ACC112 (cell line): Measurements from ENCODE around the gene SDHA.

Experiments used
- H2AFZ ChIP-seq: fragments of 200-600 bp; sonication (generic); one replicate; pipeline ENCODE4 v1.6.0; 2017; ENCODE audit warnings: antibody characterized with exemption, low read length; ENCODE audit not compliant: unreplicated experiment
- H3K27ac ChIP-seq: fragments of 200-600 bp; sonication (generic); 2 replicates; pipeline ENCODE4 v1.5.1; 2014; ENCODE audit warnings: low read depth, mild to moderate bottlenecking, antibody characterized with exemption, low read length, moderate library complexity
- H3K27me3 ChIP-seq: fragments of 200-600 bp; sonication (generic); 2 replicates; pipeline ENCODE4 v1.6.1; 2014; ENCODE audit warnings: mild to moderate bottlenecking, antibody characterized with exemption, low read length, moderate library complexity, mixed read lengths; ENCODE audit not compliant: insufficient read depth
- H3K36me3 ChIP-seq: fragments of 200-600 bp; sonication (generic); 2 replicates; pipeline ENCODE4 v1.6.1; 2016; ENCODE audit warnings: mild to moderate bottlenecking, antibody characterized with exemption, low read length, moderate library complexity, mixed read lengths; ENCODE audit not compliant: insufficient read depth
- H3K4me1 ChIP-seq: fragments of 200-600 bp; sonication (generic); one replicate; pipeline ENCODE4 v1.6.1; 2016; ENCODE audit warnings: low read length, mixed read lengths; ENCODE audit not compliant: insufficient read depth, unreplicated experiment, control insufficient read depth
- H3K4me3 ChIP-seq: fragments of 200-600 bp; sonication (generic); 2 replicates; pipeline ENCODE4 v1.5.1; 2014; ENCODE audit warnings: mild to moderate bottlenecking, low read depth, low read length
- H3K79me2 ChIP-seq: fragments of 200-600 bp; sonication (generic); one replicate; pipeline ENCODE4 v1.6.0; 2016; ENCODE audit warnings: low read length; ENCODE audit not compliant: control insufficient read depth, unreplicated experiment, insufficient read depth

SDHA gene

DNA sequence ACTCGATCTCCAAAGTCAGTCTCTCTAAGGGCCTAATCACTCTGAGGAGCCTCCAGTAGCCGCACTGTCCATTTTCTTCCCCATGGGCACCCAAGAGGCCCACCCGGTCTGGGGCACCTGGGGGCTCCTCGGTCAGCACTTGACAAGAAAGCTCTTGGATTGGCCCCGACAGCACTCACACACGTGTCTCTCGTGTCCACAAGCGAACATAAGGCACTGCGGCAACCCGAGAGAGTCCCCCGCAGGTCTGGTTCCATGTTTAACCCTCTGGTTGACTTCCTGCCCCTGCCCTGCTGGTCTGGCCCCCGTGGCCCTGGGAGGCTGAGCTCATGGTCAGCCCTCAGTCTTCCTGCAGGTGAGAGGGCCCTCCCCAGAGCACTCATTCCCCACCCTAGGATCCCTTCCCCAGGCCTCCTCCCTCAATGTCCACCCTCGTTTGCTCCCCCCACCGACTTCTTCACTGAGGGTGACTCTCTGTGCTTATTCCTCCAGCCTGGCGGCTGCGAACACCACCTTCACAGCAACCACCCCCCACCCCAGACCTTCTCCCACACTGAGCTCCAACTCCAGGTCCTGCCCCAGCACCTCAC lies 43.1 kb upstream of the SDHA start:
- no peaks in the 10 kb centered on the region for H3K79me2 ChIP-seq
- no peak overlapping the region for H3K27ac ChIP-seq
- no peak overlapping the region for H3K4me3 ChIP-seq
- no peaks in the 10 kb centered on the region for H3K36me3 ChIP-seq
- peaks cover 35% of the 10 kb centered on the region for H3K27me3 ChIP-seq
- H3K4me1 ChIP-seq, result no peaks in the 10 kb centered on the region
- no peak overlapping the region for H2AFZ ChIP-seq

GRCh38 chr5:176296-176823 lies 41.8 kb upstream of the SDHA start:
- Histone ChIP-seq H3K4me1 (no peaks in the 10 kb centered on the region), H3K36me3 (no peaks in the 10 kb centered on the region), H2AFZ (no peak overlapping the region), H3K4me3 (no peak overlapping the region), H3K79me2 (no peaks in the 10 kb centered on the region), H3K27ac (no peak overlapping the region), H3K27me3 (peaks cover 40% of the 10 kb centered on the region)

DNA sequence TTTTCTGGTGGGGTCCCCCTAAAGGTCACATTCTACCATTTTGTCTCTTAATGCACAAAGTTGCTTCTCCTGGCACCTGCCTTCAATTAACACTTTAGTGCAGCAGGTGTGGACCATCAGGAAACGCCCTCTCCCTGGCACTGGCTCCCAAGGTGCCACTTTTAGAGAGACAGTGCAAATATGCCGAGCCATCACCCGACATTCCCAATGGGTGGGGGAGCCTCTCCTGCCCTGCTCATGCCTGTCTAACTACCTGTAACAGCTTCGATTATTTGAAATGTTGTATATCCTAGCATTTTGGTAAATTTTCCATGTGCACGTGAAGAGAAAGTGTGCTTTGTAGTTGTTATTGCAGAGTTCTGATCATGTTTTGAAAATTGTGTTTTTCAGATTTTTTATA lies 40.0 kb upstream of the SDHA start:
- H3K27me3 ChIP-seq, result peaks cover 39% of the 10 kb centered on the region
- H3K27ac ChIP-seq, result no peak overlapping the region
- no peak overlapping the region for H2AFZ ChIP-seq
- no peak overlapping the region for H3K4me3 ChIP-seq
- H3K79me2 ChIP-seq, result no peaks in the 10 kb centered on the region
- no peaks in the 10 kb centered on the region for H3K4me1 ChIP-seq
- H3K36me3 ChIP-seq, result no peaks in the 10 kb centered on the region

DNA sequence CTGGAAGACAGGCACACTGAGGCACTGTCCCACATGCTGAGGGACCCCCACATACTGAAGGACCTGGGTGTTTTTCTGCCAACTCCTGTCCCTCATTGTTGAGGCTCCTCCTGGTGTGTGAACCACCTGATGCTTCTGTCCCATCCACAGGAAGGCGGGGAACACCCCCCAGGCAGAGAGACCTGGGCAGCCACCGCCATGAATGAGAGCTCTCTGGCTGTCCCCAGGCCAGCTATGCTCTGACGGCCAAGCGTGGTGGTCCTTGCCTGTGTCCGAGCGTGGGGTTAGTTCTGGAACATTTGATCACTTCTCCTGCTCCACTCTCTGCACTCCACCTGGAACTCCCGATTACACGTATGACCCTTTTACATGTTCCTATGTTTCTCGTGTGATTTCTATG lies 38.7 kb upstream of the SDHA start:
- Histone ChIP-seq H3K4me3 (no peak overlapping the region), H3K36me3 (no peaks in the 10 kb centered on the region), H3K79me2 (no peaks in the 10 kb centered on the region), H3K4me1 (no peaks in the 10 kb centered on the region), H3K27ac (no peak overlapping the region), H2AFZ (no peak overlapping the region), H3K27me3 (peaks cover 31% of the 10 kb centered on the region)

DNA sequence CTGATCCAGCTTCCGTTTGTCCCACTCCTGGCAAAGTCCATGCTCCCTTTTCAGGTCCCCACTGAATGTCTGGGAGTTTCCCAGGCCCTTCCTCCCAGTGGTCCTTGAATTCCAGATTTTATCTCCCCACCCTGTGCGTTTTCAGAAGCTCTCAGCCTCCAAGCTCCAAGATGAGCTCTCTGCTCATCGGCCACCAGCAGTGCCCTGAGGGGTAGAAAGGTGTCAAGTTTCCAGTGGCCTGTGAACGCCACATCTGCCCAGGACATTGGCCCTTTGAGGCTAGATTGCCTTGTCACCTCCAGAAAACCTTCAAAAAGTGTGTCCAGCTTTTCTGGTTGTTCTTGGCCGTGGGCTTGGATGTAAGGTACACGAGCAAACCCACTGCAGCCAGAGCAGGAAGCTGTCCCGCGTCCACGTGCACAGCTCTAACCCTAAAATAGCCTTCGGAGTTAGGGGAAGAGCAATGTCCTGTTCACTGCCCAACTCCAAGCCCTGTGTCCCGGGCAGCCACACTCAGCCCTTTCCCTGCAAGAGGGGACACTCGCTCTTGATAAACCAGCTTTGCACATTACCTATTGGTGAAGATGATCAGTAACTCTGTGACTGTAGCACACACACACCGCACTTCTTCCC lies 37.7 kb upstream of the SDHA start:
- Histone ChIP-seq H3K27me3 (peaks cover 31% of the 10 kb centered on the region), H3K27ac (no peak overlapping the region), H2AFZ (no peak overlapping the region)

DNA sequence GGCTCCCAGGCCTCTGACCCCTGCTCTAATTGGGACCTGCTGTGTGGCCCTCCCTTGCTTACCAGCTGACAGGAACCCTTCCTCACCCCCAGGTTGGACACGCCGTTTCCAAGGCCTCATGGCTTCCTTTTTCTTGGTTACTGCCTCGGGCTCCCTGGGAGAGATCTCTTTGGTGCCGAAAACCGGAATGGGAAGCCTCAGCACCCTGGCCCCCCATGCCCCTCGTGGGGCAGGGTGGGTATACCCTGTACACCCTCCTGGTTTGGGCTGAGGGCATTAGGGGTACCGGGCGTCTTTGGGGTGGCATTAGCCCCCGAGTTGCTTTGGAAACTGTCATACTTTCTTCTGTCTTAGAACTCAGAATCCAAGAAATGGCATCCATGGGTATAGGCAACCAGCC lies 37.0 kb upstream of the SDHA start:
- no peak overlapping the region for H2AFZ ChIP-seq
- peaks cover 31% of the 10 kb centered on the region for H3K27me3 ChIP-seq
- H3K36me3 ChIP-seq, result no peaks in the 10 kb centered on the region
- no peak overlapping the region for H3K27ac ChIP-seq
- H3K4me3 ChIP-seq, result no peak overlapping the region
- no peaks in the 10 kb centered on the region for H3K4me1 ChIP-seq
- H3K79me2 ChIP-seq, result no peaks in the 10 kb centered on the region

More for the DNA sequence above, 37.7 kb upstream of the SDHA start:
- no peaks in the 10 kb centered on the region for H3K79me2 ChIP-seq
- no peaks in the 10 kb centered on the region for H3K4me1 ChIP-seq
- H3K36me3 ChIP-seq, result no peaks in the 10 kb centered on the region
- no peak overlapping the region for H3K4me3 ChIP-seq

GRCh38 chr5:181566-181965 lies 36.6 kb upstream of the SDHA start:
- Histone ChIP-seq H3K79me2 (no peaks in the 10 kb centered on the region), H3K27me3 (peaks cover 31% of the 10 kb centered on the region), H3K36me3 (no peaks in the 10 kb centered on the region), H3K27ac (no peak overlapping the region), H3K4me1 (no peaks in the 10 kb centered on the region), H2AFZ (no peak overlapping the region), H3K4me3 (no peak overlapping the region)

- Histone ChIP-seq H2AFZ (no peak overlapping the region), H3K4me1 (no peaks in the 10 kb centered on the region), H3K27me3 (peaks cover 28% of the 10 kb centered on the region), H3K79me2 (no peaks in the 10 kb centered on the region), H3K36me3 (no peaks in the 10 kb centered on the region), H3K4me3 (no peak overlapping the region), H3K27ac (no peak overlapping the region)
These were observed 36.0 kb upstream of the SDHA start for GRCh38 chr5:182126-182525.

DNA sequence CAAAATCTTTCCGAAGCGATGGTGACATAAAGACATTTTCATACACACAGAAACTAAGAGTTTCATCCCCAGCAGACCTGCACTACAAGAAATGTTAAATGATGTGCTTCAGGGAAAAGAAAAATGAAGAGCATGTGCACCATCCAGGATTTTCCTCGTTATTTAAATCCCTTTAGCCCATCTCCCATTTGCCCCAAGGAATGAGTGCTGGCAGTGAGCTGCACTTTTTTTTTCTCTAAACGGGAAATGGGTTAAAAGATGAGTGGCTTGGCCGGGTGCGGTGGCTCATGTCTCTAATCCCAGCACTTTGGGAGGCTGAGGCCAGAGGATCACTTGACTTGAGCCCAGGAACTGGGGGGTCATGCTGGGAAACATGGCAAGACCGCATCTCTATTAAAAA lies 33.6 kb upstream of the SDHA start:
- no peak overlapping the region for H3K4me3 ChIP-seq
- H3K79me2 ChIP-seq, result no peaks in the 10 kb centered on the region
- peaks cover 3% of the 10 kb centered on the region for H3K4me1 ChIP-seq
- H3K27ac ChIP-seq, result no peak overlapping the region
- no peak overlapping the region for H2AFZ ChIP-seq
- no peaks in the 10 kb centered on the region for H3K36me3 ChIP-seq
- peaks cover 10% of the 10 kb centered on the region for H3K27me3 ChIP-seq

- Histone ChIP-seq H3K27me3 (peaks cover under 1% of the 10 kb centered on the region; the same call in 1 of the 2 replicates), H3K27ac (no peak overlapping the region), H3K4me3 (no peak overlapping the region)
These were observed 32.7 kb upstream of the SDHA start for GRCh38 chr5:185095-186070.

More at GRCh38 chr5:185095-186070, 32.7 kb upstream of the SDHA start:
- H3K36me3 ChIP-seq, result no peaks in the 10 kb centered on the region
- H3K4me1 ChIP-seq, result peaks cover 3% of the 10 kb centered on the region
- no peak overlapping the region for H2AFZ ChIP-seq
- H3K79me2 ChIP-seq, result no peaks in the 10 kb centered on the region
